GM06990 (cell line): ENCODE results near the gene ENOX1.
A peak's percentile ranks its signal among the peaks of the same experiment; 100 is the strongest.

Experiments
- DNase-seq: peaks from one replicate; pipeline ENCODE4 v3.0.0-alpha.2; 2011; ENCODE audit not compliant: insufficient read length; ENCODE audit errors: extremely low read depth
- H3K27me3 ChIP-seq: replicated peaks from 2 replicates; pipeline ENCODE4 v1.6.0; 2011; ENCODE audit warnings: low read length; ENCODE audit not compliant: control insufficient read depth, insufficient read depth
- H3K36me3 ChIP-seq: 2 replicates; pipeline ENCODE4 v1.5.1; 2011; ENCODE audit warnings: low read length; ENCODE audit not compliant: control insufficient read depth, insufficient read depth
- H3K4me3 ChIP-seq: replicated peaks from 2 replicates; pipeline ENCODE4 v1.5.1; 2011; ENCODE audit warnings: low read depth, mild to moderate bottlenecking, control low read depth, low read length
- CTCF ChIP-seq: IDR thresholded peaks from 2 replicates; pipeline ENCODE4 v1.5.1; 2011; ENCODE audit warnings: low read length, control low read depth, mild to moderate bottlenecking, inconsistent platforms; ENCODE audit not compliant: insufficient read depth, poor library complexity, severe bottlenecking

Gene ENOX1

GRCh38 chr13:43492311-43492710 is 294.5 kb downstream of the ENOX1 start:
- Histone ChIP-seq H3K4me3 (no peak overlapping the region), H3K27me3 (no peaks in the 10 kb centered on the region), H3K36me3 (no peaks in the 10 kb centered on the region)
- TF ChIP-seq CTCF = no peak
- no peak for DNase-seq

DNA sequence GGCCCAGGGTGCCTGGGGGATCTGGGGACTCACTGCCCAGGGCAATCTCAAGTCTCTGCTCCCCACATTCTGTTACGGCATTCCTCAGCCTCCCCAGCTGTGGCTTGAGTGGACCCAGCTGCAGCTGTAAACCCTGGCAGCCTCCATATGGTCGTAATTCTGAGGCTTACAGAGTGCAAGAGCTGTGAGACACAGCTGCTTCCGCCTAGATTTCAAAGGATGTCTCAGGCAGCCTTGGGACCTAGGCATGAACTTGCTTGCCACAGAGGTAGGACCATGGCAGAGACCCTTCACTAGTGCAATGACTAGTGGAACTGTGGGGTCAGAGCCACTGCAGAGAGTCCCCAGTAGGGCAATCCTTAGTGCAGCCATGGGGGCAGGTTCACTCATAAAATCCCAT is 297.5 kb downstream of the ENOX1 start:
- Histone ChIP-seq H3K4me3 (no peak overlapping the region), H3K27me3 (no peaks in the 10 kb centered on the region), H3K36me3 (no peaks in the 10 kb centered on the region)
- DNase-seq = no peak
- TF ChIP-seq CTCF = no peak

DNA sequence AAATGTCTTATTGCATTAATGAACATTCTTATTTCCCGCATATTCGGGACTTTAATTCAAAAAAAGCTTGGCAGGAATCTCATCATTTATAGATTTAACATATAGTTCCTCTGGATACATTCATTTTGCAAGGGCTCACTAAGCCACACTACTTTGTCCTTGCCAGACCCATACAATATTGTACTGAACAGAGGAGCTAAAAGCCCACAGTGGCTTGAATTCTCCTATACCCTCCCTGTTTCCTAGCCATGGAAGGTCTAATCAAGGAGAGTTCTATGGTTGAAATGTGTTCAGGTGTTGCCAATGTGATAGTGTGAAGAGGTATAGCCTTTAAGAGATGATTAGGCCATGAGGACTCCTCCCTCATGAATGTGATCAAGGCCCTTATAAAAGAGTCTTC is 298.9 kb downstream of the ENOX1 start:
- no peak for TF ChIP-seq CTCF
- H3K36me3 ChIP-seq = no peaks in the 10 kb centered on the region
- DNase-seq = no peak
- H3K4me3 ChIP-seq = no peak overlapping the region
- H3K27me3 ChIP-seq = no peaks in the 10 kb centered on the region

- H3K4me3 ChIP-seq = no peak overlapping the region
- DNase-seq = no peak
- no peaks in the 10 kb centered on the region for H3K27me3 ChIP-seq
- H3K36me3 ChIP-seq = no peaks in the 10 kb centered on the region
- no peak for TF ChIP-seq CTCF
These were observed 299.3 kb downstream of the ENOX1 start for GRCh38 chr13:43487461-43487860.

- no peak overlapping the region for H3K4me3 ChIP-seq
- DNase-seq = peak; percentile 6
- H3K27me3 ChIP-seq = no peaks in the 10 kb centered on the region
- no peak for TF ChIP-seq CTCF
- H3K36me3 ChIP-seq = no peaks in the 10 kb centered on the region
These were observed 302.1 kb downstream of the ENOX1 start for GRCh38 chr13:43484432-43485225.
